K562 (cell line): ENCODE measurements around the gene SLIT1. TPM values are rescaled to one million over a fixed set of nuclear protein-coding genes. Genes with fewer than 3 reads are reported as not detected.

Source experiments
- ATAC-seq: fragments of 200-7000 bp; cut with Tn5 transposase; 3 replicates; pipeline ENCODE4 v1.9.1; 2020; ENCODE audit warnings: moderate library complexity
- BruUV-seq: library from RNA; stranded (reverse); fragments of 400-500 nt; replicated peaks from 2 replicates; lab custom pipeline; 2021; lab: Mats Ljungman, UMichigan
- CTCF ChIA-PET: fragments of 300-600 bp; formaldehyde crosslinking; extraction: SDS; loops from one replicate; lab custom pipeline; 2021; ENCODE audit warnings: low intra/inter-chr PET ratio; lab: Yijun Ruan, JAX
- POLR2A ChIA-PET: fragments of 300-600, 350-650 bp; sonication (Branson Sonifier 250); formaldehyde crosslinking; extraction: SDS; loops from one replicate; lab custom pipeline; 2021; ENCODE audit warnings: antibody characterized with exemption, inconsistent platforms; lab: Yijun Ruan, JAX
- DNase-seq, 4 experiments: peaks; one replicate each; pipeline versions ENCODE4 v3.0.0 to v3.0.0-alpha.2; 2011 to 2018; ENCODE audit warnings: low spot score in 3 of 4, mixed read lengths in 3 of 4; ENCODE audit errors: extremely low read depth in 1 of 4
- FAIRE-seq: peaks from 2 replicates; lab custom pipeline; 2011; peaks lifted over from hg19 to GRCh38; lab: Jason Lieb, UNC
- H2AFZ ChIP-seq: 2 replicates; pipeline ENCODE4 v1.6.0; 2011; ENCODE audit warnings: low read depth, low read length, control low read depth, inconsistent platforms
- H3K27ac ChIP-seq: fragments of 200-600 bp; 3 replicates; pipeline ENCODE4 v1.8.0; 2011; ENCODE audit warnings: low read depth, mild to moderate bottlenecking, control low read depth, inconsistent platforms, low read length, moderate library complexity, mixed read lengths; ENCODE audit errors: extremely low read depth
- H3K27me3 ChIP-seq, 2 experiments: fragments of 300-600 bp in 1 of 2; 2 replicates in 1 of 2; 3 replicates in 1 of 2; pipeline versions ENCODE4 v1.6.0 to v1.8.0; 2011; ENCODE audit warnings: inconsistent platforms in 2 of 2, low read length in 2 of 2, mild to moderate bottlenecking in 1 of 2, mixed read lengths in 1 of 2, moderate library complexity in 1 of 2; ENCODE audit not compliant: control insufficient read depth in 2 of 2, insufficient read depth in 2 of 2
- H3K36me3 ChIP-seq: fragments of 300-600 bp; 3 replicates; pipeline ENCODE4 v1.8.0; 2011; ENCODE audit warnings: mild to moderate bottlenecking, low read length, inconsistent platforms; ENCODE audit not compliant: control insufficient read depth, insufficient read depth
- H3K4me1 ChIP-seq, 2 experiments: fragments of 200-600 bp in 1 of 2; replicated peaks in 1 of 2; 2 replicates in 1 of 2; 3 replicates in 1 of 2; pipeline versions ENCODE4 v1.5.1 to v1.8.0; 2011; ENCODE audit warnings: inconsistent platforms in 2 of 2, low read length in 2 of 2, mild to moderate bottlenecking in 1 of 2, mixed read lengths in 1 of 2, moderate library complexity in 1 of 2; ENCODE audit not compliant: control insufficient read depth in 2 of 2, insufficient read depth in 2 of 2
- H3K4me2 ChIP-seq: 2 replicates; pipeline ENCODE4 v1.6.1; 2011; ENCODE audit warnings: low read length, control low read depth, inconsistent platforms, mixed read lengths; ENCODE audit not compliant: insufficient read depth
- H3K4me3 ChIP-seq: fragments of 200-600 bp; sonication (generic), shearing (Covaris generic); 2 replicates; pipeline ENCODE4 v1.5.1; 2016; ENCODE audit warnings: control low read depth, inconsistent platforms
- H3K79me2 ChIP-seq: fragments of 200-600 bp; 3 replicates; pipeline ENCODE4 v1.8.0; 2011; ENCODE audit warnings: low read length, inconsistent platforms; ENCODE audit not compliant: control insufficient read depth, insufficient read depth
- H3K9ac ChIP-seq, 2 experiments: 2 replicates each; pipeline versions ENCODE4 v1.6.0 to v1.6.1; 2011; ENCODE audit warnings: low read depth in 2 of 2, low read length in 2 of 2, control low read depth in 1 of 2, inconsistent platforms in 1 of 2, mild to moderate bottlenecking in 1 of 2, mixed read lengths in 1 of 2; ENCODE audit not compliant: insufficient read depth in 1 of 2
- H3K9me1 ChIP-seq: one replicate; pipeline ENCODE4 v1.6.0; 2011; ENCODE audit warnings: inconsistent platforms, mild to moderate bottlenecking, low read length, moderate library complexity; ENCODE audit not compliant: control insufficient read depth, insufficient read depth
- H3K9me3 ChIP-seq: replicated peaks from 2 replicates; pipeline ENCODE4 v1.5.1; 2011; ENCODE audit warnings: low read depth, low read length, inconsistent platforms; ENCODE audit not compliant: control insufficient read depth, insufficient read depth
- H4K20me1 ChIP-seq: replicated peaks from 2 replicates; pipeline ENCODE4 v1.6.1; 2011; ENCODE audit warnings: low read length, inconsistent platforms, mixed read lengths; ENCODE audit not compliant: control insufficient read depth, insufficient read depth
- FUS ChIP-seq: fragments of 200-400 bp; formaldehyde crosslinking; optimal IDR thresholded peaks from 2 replicates; pipeline ENCODE3; 2017; ENCODE audit warnings: low read depth, low read length
- HDAC2 ChIP-seq: fragments of 450-650 bp; IDR thresholded peaks from 2 replicates; pipeline ENCODE4 v1.6.1; 2016; ENCODE audit warnings: mild to moderate bottlenecking
- KLF16 ChIP-seq: IDR thresholded peaks from 2 replicates; pipeline ENCODE4 v1.6.1; 2016; ENCODE audit warnings: antibody characterized with exemption
- MIER1 ChIP-seq: fragments of 450-650 bp; IDR thresholded peaks from 2 replicates; pipeline ENCODE4 v1.6.1; 2016; ENCODE audit warnings: antibody characterized with exemption, mild to moderate bottlenecking, low read depth
- NR2C1 ChIP-seq, 2 experiments: fragments of 450-650 bp; IDR thresholded peaks; 2 replicates each; pipeline ENCODE4 v1.6.1; 2017; ENCODE audit warnings: mild to moderate bottlenecking in 2 of 2, antibody characterized with exemption in 1 of 2, inconsistent platforms in 1 of 2, missing compliant biosample characterization in 1 of 2, missing genetic modification characterization in 1 of 2
- POLR2A ChIP-seq: fragments of 450-650 bp; conservative IDR thresholded peaks from 2 replicates; pipeline ENCODE4 v1.6.1; 2016
- POLR2G ChIP-seq: fragments of 200-400 bp; formaldehyde crosslinking; IDR thresholded peaks from 2 replicates; pipeline ENCODE4 v1.6.1; 2017; ENCODE audit warnings: low read depth, mild to moderate bottlenecking, antibody characterized with exemption, low read length, moderate library complexity
- SMAD3 ChIP-seq: fragments of 450-650 bp; formaldehyde crosslinking; conservative IDR thresholded peaks from 2 replicates; pipeline ENCODE4 v1.4.0; 2020; ENCODE audit warnings: mild to moderate bottlenecking
- XRCC3 ChIP-seq: fragments of 450-650 bp; IDR thresholded peaks from 2 replicates; pipeline ENCODE4 v1.6.1; 2017; ENCODE audit warnings: mild to moderate bottlenecking, moderate library complexity
- ZNF134 ChIP-seq: fragments of 250-450 bp; sonication (Bioruptor Pico); conservative IDR thresholded peaks from 2 replicates; pipeline ENCODE4 v1.4.0; 2020
- ZNF445 ChIP-seq: fragments of 250-450 bp; sonication (Bioruptor Pico); IDR thresholded peaks from 2 replicates; pipeline ENCODE4 v1.4.0; 2020; ENCODE audit warnings: low read depth, mild to moderate bottlenecking, moderate library complexity
- WGBS: fragments of 100-300 bp; shearing (Covaris generic); methylation state at CpG from one replicate; pipeline ENCODE4 v1.1.6; 2016; ENCODE audit warnings: low coverage, mixed read lengths; ENCODE audit not compliant: insufficient coverage; ENCODE audit errors: missing lambda C conversion rate; 5-methylcytosine and 5-hydroxymethylcytosine counted together
- in situ Hi-C: fragments of 300-500 bp; cut with MboI; formaldehyde crosslinking; loops from 4 replicates; pipeline ENCODE4 v1.15.0; 2018; ENCODE audit warnings: inconsistent platforms, mixed read lengths
- intact Hi-C: fragments of 100-400 bp; cut with micrococcal nuclease; formaldehyde crosslinking; loops from 2 replicates; pipeline ENCODE4 v1.14.2; 2022
- polyA plus RNA-seq, 8 experiments: library from polyadenylated mRNA; depleted of rRNA in 4 of 8; stranded (reverse) in 5 of 8; unstranded in 3 of 8; fragments of >200 nt; fragmentation: Nextera tagmentation in 2 of 8; fragmentation: Illumina TruSeq in 1 of 8; extraction: Ambion mirVana in 2 of 8; extraction: Trizol in 1 of 8; gene quantifications; 2 replicates each; pipeline versions ENCODE4 v1.2.1 to v1.2.3, GENCODE V29; 2011 to 2014; ENCODE audit warnings: inconsistent platforms in 1 of 8, missing spikeins in 1 of 8
- total RNA-seq, 7 experiments: library from RNA; depleted of rRNA in 6 of 7; stranded (reverse); fragments of >200 nt in 6 of 7; fragmentation: Illumina TruSeq in 2 of 7; extraction: Trizol in 2 of 7; gene quantifications; 2 replicates each; pipeline versions ENCODE4 v1.2.1 to v1.2.3, GENCODE V29; 2011 to 2021; ENCODE audit warnings: low replicate concordance in 1 of 7
- TF ChIP-seq, protein P1 (sequence below), 2 experiments: fragments of 450-650 bp; IDR thresholded peaks; 2 replicates each; pipeline ENCODE4 v1.6.1; 2018; ENCODE audit warnings: mild to moderate bottlenecking in 2 of 2, low read depth in 1 of 2; ENCODE audit not compliant: partially characterized antibody in 2 of 2
- TF ChIP-seq, protein P2 (sequence below), 2 experiments: fragments of 250-450 bp in 1 of 2; fragments of 450-650 bp in 1 of 2; sonication (Bioruptor Pico) in 1 of 2; IDR thresholded peaks; 2 replicates each; pipeline versions ENCODE4 v1.6.1 to v1.8.0; 2016 to 2021; ENCODE audit warnings: mild to moderate bottlenecking in 2 of 2, moderate library complexity in 2 of 2, missing compliant biosample characterization in 1 of 2, missing genetic modification characterization in 1 of 2
- TF ChIP-seq, protein P3 (sequence below): sonication (generic); formaldehyde crosslinking; IDR thresholded peaks from 2 replicates; pipeline ENCODE4 v1.8.1; 2023; ENCODE audit warnings: missing genetic modification reagents, mild to moderate bottlenecking, borderline replicate concordance

The SLIT1 gene
- total and polyA plus RNA-seq, 9 of the 15 experiments (the other 6 are each of a cell fraction or from before 2014, with no cell fraction given), result 0.01 to 0.11 (median 0.04) TPM; not detected in 3

DNA sequence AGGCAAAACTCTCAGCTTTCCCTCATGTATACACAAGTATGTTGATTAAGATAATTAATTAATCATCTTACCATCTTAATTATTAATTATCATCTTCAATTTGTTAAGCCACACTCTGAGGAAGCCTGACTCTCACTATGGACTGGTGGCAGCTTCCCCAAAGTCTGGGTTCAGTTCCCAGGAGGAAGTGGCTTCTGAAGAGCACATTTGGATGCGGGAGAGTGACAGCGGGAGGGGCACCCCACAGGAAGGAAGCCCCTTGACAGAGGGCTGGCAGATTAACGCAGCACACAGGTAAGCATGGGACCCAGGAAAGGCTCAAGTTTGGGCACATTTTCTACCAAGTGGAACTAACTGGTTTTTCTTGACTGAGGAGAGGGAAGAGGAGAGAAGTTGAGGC lies 13.4 kb upstream of the SLIT1 start:
- H3K36me3 ChIP-seq, result no peaks in the 10 kb centered on the region
- H3K9ac ChIP-seq, result no peak overlapping the region
- no peak overlapping the region for H3K27ac ChIP-seq
- ChIA-PET POLR2A (interaction anchor here (0.5 kb wide), 1 partner anchor 323 kb away, joined by 3 read pairs; no protein-coding TSS in a partner anchor), CTCF (no interaction called here)
- no peaks in the 10 kb centered on the region for H3K9me1 ChIP-seq
- DNase-seq (no peak), ATAC-seq (no peak), FAIRE-seq (no peak)
- in situ Hi-C loops (no loop called here), intact Hi-C loops (loop anchor here (5.0 kb wide), 1 partner anchor 127 kb away; no protein-coding TSS in a partner anchor)
- no TSS peak for BruUV-seq
- H2AFZ ChIP-seq, result no peak overlapping the region
- H4K20me1 ChIP-seq, result no peaks in the 10 kb centered on the region; the same call in 1 of the 2 replicates
- no peaks in the 10 kb centered on the region for H3K79me2 ChIP-seq
- peaks cover 10 to 42% of the 10 kb centered on the region in 2 experiments for H3K27me3 ChIP-seq
- H3K4me1 ChIP-seq, result peaks cover 0 to 10% of the 10 kb centered on the region in 2 experiments; a peak in 2 of 5 replicates
- H3K4me2 ChIP-seq, result no peak overlapping the region
- no peak overlapping the region for H3K4me3 ChIP-seq
- 13% methylated on average over 3 of the region's 3 CpGs for WGBS
- H3K9me3 ChIP-seq, result no peaks in the 10 kb centered on the region
- TF ChIP-seq, protein P1, sequence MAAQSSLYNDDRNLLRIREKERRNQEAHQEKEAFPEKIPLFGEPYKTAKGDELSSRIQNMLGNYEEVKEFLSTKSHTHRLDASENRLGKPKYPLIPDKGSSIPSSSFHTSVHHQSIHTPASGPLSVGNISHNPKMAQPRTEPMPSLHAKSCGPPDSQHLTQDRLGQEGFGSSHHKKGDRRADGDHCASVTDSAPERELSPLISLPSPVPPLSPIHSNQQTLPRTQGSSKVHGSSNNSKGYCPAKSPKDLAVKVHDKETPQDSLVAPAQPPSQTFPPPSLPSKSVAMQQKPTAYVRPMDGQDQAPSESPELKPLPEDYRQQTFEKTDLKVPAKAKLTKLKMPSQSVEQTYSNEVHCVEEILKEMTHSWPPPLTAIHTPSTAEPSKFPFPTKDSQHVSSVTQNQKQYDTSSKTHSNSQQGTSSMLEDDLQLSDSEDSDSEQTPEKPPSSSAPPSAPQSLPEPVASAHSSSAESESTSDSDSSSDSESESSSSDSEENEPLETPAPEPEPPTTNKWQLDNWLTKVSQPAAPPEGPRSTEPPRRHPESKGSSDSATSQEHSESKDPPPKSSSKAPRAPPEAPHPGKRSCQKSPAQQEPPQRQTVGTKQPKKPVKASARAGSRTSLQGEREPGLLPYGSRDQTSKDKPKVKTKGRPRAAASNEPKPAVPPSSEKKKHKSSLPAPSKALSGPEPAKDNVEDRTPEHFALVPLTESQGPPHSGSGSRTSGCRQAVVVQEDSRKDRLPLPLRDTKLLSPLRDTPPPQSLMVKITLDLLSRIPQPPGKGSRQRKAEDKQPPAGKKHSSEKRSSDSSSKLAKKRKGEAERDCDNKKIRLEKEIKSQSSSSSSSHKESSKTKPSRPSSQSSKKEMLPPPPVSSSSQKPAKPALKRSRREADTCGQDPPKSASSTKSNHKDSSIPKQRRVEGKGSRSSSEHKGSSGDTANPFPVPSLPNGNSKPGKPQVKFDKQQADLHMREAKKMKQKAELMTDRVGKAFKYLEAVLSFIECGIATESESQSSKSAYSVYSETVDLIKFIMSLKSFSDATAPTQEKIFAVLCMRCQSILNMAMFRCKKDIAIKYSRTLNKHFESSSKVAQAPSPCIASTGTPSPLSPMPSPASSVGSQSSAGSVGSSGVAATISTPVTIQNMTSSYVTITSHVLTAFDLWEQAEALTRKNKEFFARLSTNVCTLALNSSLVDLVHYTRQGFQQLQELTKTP (IDR thresholded peaks at IDR 0.05; ENCODE audit: low read depth in 1 of 2, partially characterized antibody in 2 of 2), result no peak
- TF ChIP-seq XRCC3, result no peak
- no peak for TF ChIP-seq HDAC2
- TF ChIP-seq, protein P2, sequence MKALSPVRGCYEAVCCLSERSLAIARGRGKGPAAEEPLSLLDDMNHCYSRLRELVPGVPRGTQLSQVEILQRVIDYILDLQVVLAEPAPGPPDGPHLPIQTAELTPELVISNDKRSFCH (CRISPR knock-in tag; IDR thresholded peaks at IDR 0.05), result no peak
- TF ChIP-seq, protein P2 (tag; IDR thresholded peaks at IDR 0.05), result no peak
- TF ChIP-seq SMAD3 (CRISPR knock-in tag), result no peak
- TF ChIP-seq ZNF134, result no peak
- no peak for TF ChIP-seq POLR2G
- no peak for TF ChIP-seq NR2C1 (IDR thresholded peaks at IDR 0.05)
- TF ChIP-seq NR2C1 (tag; IDR thresholded peaks at IDR 0.05), result no peak
- no peak for TF ChIP-seq MIER1
- TF ChIP-seq KLF16, result no peak
- no peak for TF ChIP-seq FUS
- TF ChIP-seq, protein P3, sequence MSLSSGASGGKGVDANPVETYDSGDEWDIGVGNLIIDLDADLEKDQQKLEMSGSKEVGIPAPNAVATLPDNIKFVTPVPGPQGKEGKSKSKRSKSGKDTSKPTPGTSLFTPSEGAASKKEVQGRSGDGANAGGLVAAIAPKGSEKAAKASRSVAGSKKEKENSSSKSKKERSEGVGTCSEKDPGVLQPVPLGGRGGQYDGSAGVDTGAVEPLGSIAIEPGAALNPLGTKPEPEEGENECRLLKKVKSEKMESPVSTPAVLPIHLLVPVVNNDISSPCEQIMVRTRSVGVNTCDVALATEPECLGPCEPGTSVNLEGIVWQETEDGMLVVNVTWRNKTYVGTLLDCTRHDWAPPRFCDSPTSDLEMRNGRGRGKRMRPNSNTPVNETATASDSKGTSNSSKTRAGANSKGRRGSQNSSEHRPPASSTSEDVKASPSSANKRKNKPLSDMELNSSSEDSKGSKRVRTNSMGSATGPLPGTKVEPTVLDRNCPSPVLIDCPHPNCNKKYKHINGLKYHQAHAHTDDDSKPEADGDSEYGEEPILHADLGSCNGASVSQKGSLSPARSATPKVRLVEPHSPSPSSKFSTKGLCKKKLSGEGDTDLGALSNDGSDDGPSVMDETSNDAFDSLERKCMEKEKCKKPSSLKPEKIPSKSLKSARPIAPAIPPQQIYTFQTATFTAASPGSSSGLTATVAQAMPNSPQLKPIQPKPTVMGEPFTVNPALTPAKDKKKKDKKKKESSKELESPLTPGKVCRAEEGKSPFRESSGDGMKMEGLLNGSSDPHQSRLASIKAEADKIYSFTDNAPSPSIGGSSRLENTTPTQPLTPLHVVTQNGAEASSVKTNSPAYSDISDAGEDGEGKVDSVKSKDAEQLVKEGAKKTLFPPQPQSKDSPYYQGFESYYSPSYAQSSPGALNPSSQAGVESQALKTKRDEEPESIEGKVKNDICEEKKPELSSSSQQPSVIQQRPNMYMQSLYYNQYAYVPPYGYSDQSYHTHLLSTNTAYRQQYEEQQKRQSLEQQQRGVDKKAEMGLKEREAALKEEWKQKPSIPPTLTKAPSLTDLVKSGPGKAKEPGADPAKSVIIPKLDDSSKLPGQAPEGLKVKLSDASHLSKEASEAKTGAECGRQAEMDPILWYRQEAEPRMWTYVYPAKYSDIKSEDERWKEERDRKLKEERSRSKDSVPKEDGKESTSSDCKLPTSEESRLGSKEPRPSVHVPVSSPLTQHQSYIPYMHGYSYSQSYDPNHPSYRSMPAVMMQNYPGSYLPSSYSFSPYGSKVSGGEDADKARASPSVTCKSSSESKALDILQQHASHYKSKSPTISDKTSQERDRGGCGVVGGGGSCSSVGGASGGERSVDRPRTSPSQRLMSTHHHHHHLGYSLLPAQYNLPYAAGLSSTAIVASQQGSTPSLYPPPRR, result no peak
- TF ChIP-seq POLR2A, result no peak
- TF ChIP-seq ZNF445 (CRISPR knock-in tag), result no peak
